NCI-H1417 treated with DMSO at 0.1 percent for 48 hours (cell line): ENCODE data around the gene NOX3.
"Not testable (repeated sequence)": the region's sequence is repeated elsewhere in the genome, so short reads cannot be mapped to it uniquely, and the experiment has no call there.

Experiments used
- DNase-seq: peaks from one replicate; lab custom pipeline; 2025; lab: John Stamatoyannopoulos, UW

NOX3 gene

GRCh38 chr6:155468543-155468942, 12.9 kb upstream of the NOX3 start:
- not testable (repeated sequence) for DNase-seq

- no peak for DNase-seq
These were observed 10.9 kb upstream of the NOX3 start for GRCh38 chr6:155466539-155466938.

GRCh38 chr6:155461556-155461955, 5.9 kb upstream of the NOX3 start:
- DNase-seq, result no peak

GRCh38 chr6:155454471-155454870, 1.2 kb downstream of the NOX3 start:
- DNase-seq, result no peak

- DNase-seq, result no peak
These were observed 1.6 kb downstream of the NOX3 start for GRCh38 chr6:155454008-155454407.

GRCh38 chr6:155452576-155452975, 3.1 kb downstream of the NOX3 start:
- DNase-seq, result no peak

- DNase-seq, result not testable (repeated sequence)
These were observed 4.1 kb downstream of the NOX3 start for GRCh38 chr6:155451530-155451929.

- DNase-seq, result no peak
These were observed 5.4 kb downstream of the NOX3 start for GRCh38 chr6:155450240-155450581.

- DNase-seq, result peak; percentile 53
These were observed 6.0 kb downstream of the NOX3 start for GRCh38 chr6:155449450-155450239.

- DNase-seq, result no peak
These were observed 6.8 kb downstream of the NOX3 start for GRCh38 chr6:155448668-155449449.

- DNase-seq, result no peak
These were observed 7.7 kb downstream of the NOX3 start for GRCh38 chr6:155447949-155448348.

- no peak for DNase-seq
These were observed 10.4 kb downstream of the NOX3 start for GRCh38 chr6:155444952-155445903.

GRCh38 chr6:155444120-155444917, 11.3 kb downstream of the NOX3 start:
- no peak for DNase-seq

- DNase-seq, result no peak
These were observed 12.5 kb downstream of the NOX3 start for GRCh38 chr6:155443168-155443567.

GRCh38 chr6:155442562-155442961, 13.1 kb downstream of the NOX3 start:
- no peak for DNase-seq

GRCh38 chr6:155441112-155441465, 14.6 kb downstream of the NOX3 start:
- no peak for DNase-seq

GRCh38 chr6:155440398-155441111, 15.1 kb downstream of the NOX3 start:
- DNase-seq, result no peak

GRCh38 chr6:155439376-155439775, 16.3 kb downstream of the NOX3 start:
- DNase-seq, result no peak

- no peak for DNase-seq
These were observed 18.5 kb downstream of the NOX3 start for GRCh38 chr6:155436981-155437749.

GRCh38 chr6:155434829-155435423, 20.7 kb downstream of the NOX3 start:
- DNase-seq, result no peak
